GM19468 (cell line): ENCODE measurements around the gene ARHGAP15.

Experiments used
- ATAC-seq: cut with Tn5 transposase; IDR thresholded peaks from one replicate; pipeline ENCODE4 v1.9.1; 2021; ENCODE audit warnings: mild to moderate bottlenecking, moderate library complexity, moderate number of reproducible peaks; ENCODE audit not compliant: unreplicated experiment; ENCODE audit errors: extremely low read depth

Gene ARHGAP15

GRCh38 chr2:143163499-143163898, 34.3 kb downstream of the ARHGAP15 start:
- no peak for ATAC-seq

DNA sequence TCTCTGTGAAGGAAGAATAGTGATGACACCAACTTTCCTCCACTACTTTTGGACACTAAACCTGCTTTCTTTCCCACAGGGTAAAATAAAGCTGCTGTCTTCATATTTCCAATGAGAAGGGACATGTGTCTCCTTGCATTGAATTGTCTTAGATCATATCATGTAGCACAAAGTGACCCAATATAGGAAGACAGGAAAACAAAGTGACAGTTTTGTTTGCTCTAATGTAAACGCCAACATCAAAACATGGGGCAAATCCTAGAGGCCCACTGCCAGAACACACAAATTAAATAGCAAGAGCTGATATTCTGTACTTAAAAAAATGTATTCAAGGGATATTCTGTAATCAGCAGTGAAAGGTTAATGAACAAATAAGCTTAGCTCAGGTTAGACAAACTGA, 36.1 kb downstream of the ARHGAP15 start:
- no peak for ATAC-seq

DNA sequence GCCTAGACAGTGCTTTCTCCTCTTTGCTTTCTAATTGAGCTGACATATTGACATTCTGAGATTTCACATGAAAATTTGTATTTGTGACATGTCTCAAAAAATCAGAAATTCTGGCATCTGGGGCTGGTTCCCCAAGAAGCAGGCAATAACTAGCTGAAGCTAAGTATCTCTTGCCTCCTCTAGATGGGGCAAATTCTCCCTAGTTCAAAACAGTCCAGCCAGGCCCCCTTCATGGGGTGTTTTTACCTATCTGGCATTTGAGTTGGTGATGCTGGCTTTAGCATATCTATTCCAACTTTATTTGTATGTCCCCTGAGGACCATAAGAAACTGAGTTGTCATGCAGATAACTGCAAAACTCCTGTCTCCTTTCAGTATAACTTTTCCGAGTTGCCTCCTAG, 39.9 kb downstream of the ARHGAP15 start:
- no peak for ATAC-seq

DNA sequence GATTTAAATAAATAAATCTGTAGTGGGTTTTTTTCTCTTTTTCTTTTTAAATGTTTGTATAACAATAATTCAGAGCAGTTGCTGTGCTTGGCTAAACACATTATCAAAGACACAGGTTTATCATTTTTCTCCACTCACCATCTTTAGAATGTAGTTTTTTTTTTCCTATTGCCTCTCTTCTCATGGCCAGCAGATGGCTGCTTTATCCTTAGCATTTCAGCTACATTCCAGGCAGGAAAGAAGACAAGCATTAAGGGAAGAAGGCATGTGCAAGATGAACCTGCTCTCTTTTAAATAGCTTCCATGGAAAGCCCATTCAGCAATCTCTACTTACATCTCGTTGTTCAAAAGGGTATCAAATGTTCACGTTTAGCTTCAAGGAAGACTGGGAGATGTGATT, 42.6 kb downstream of the ARHGAP15 start:
- no peak for ATAC-seq

- ATAC-seq: no peak
Observed at GRCh38 chr2:143175438-143175837, 46.2 kb downstream of the ARHGAP15 start.

GRCh38 chr2:143176606-143177005, 47.4 kb downstream of the ARHGAP15 start:
- ATAC-seq: no peak

DNA sequence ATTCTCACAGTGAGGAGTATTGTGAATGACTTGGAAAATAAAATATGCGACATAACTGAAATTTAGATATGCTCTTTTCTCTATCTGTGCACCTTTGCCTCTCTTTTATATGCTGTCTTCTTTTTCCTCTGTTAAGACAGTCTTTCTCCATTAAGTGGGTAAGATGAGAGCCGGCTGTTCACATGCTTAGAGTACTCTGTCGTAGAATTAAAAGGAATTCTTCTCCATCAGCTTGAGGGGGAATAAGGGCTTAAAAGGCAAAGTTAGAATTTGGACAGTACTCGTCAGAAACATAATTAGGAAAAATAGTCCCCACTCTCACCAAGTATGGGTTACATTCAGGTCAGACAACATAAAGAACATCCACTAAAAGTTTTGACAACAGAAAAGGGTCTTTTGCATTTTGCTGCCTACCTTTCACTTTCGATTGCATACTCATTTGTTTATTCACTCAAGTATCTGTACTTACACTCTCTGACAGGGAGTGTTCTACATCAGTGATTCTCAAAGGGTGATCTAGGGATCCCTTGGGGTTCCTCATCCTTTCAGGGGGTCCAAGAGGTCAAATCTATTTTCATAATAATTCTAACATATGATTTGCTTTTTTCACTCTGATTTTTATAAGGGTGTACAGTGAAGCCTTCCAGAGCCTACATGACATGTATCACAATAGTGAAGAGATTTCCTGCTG, 48.0 kb downstream of the ARHGAP15 start:
- peak; percentile 98 for ATAC-seq

GRCh38 chr2:143181494-143181893, 52.3 kb downstream of the ARHGAP15 start:
- no peak for ATAC-seq

GRCh38 chr2:143182649-143183048, 53.4 kb downstream of the ARHGAP15 start:
- ATAC-seq: no peak

- ATAC-seq: no peak
Observed at GRCh38 chr2:143183804-143184463, 54.7 kb downstream of the ARHGAP15 start.

GRCh38 chr2:143186876-143187275, 57.7 kb downstream of the ARHGAP15 start:
- no peak for ATAC-seq

GRCh38 chr2:143190431-143190830, 61.2 kb downstream of the ARHGAP15 start:
- ATAC-seq: no peak

DNA sequence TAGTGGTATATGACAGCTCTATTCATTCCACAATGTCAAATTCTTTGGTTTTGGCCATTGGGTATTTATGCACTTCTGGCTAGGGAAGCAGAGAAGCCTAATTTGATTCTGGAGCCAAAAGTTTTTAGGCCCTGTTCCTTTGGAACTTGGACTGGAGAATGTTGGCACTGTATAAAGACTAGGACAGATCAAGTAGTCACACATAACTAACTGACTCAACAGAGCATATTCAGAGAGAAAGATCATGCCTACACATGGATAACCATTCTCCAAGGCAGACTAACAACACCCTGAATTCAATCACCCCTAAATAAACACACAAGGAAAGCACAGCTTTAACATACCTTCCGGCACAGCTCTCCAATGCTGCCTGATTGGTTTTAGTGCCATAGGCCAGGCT, 62.9 kb downstream of the ARHGAP15 start:
- no peak for ATAC-seq

- no peak for ATAC-seq
Observed at GRCh38 chr2:143192716-143193115, 63.5 kb downstream of the ARHGAP15 start.

DNA sequence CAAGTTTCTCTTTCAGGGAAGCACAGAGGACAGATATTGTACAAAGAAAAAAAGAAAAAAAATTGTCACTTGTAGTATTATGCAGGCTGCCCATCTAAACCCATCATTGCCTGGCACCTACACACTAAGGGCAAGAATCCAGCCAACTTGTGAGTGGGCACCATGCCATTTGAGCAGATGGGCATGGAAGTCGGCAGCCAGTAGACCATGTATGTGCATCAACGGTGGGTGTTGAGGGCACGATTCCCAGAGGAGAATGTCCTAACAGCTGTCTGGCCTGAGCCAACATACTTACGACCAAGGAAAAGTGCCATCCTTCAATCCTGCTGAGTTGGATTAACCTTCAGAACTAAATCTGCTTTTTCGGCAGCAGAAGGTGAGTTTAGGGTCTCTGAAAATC, 63.9 kb downstream of the ARHGAP15 start:
- ATAC-seq: no peak

DNA sequence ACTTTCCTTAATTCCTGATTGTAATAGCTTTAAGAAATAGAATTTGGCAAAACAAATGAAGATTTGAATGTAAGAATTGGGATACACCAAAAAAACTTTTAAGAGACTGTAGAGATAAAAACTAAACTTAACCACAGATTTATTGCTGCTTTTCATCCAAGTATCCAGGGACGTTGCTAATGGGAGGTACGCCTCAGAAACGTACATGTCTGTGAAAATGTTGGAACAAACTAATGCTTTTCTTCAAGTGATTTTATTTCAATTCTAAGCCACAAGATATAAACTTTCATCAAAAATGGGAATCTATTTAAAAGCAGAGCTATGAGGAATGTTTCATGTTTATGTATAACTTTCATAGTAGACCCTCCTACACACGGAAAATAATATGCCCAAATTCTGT, 66.3 kb downstream of the ARHGAP15 start:
- no peak for ATAC-seq

GRCh38 chr2:143204062-143204461, 74.8 kb downstream of the ARHGAP15 start:
- ATAC-seq: no peak

DNA sequence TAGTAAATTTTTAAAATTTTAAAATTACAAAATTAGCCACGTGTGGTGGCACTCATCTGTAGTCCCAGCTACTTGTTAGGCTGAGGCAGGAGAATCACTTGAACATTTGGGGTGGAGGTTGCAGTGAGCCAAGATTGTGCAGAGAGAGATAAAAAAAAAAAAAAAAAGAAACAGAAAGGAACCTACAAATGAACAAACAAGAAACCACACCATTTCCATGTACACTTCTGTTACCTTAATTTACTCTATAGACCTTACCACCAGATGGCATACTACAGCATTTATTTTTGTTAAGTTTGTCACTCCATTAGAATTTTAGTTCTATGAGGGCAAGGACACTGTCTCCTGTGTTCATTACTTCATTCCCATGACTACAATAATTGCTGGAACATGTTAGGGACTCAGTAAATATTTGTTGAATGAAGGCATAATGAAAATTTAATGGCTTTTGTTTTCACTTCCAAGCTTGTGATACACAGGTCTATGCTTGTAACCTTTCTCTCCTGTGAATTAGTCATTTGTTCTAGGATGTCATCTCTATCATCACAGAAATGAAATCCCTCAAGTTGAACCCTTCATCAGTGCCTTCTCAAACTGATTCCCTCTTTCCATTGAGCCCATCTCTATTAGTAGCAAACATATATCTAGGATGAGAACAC, 76.0 kb downstream of the ARHGAP15 start:
- ATAC-seq: peak; percentile 79

DNA sequence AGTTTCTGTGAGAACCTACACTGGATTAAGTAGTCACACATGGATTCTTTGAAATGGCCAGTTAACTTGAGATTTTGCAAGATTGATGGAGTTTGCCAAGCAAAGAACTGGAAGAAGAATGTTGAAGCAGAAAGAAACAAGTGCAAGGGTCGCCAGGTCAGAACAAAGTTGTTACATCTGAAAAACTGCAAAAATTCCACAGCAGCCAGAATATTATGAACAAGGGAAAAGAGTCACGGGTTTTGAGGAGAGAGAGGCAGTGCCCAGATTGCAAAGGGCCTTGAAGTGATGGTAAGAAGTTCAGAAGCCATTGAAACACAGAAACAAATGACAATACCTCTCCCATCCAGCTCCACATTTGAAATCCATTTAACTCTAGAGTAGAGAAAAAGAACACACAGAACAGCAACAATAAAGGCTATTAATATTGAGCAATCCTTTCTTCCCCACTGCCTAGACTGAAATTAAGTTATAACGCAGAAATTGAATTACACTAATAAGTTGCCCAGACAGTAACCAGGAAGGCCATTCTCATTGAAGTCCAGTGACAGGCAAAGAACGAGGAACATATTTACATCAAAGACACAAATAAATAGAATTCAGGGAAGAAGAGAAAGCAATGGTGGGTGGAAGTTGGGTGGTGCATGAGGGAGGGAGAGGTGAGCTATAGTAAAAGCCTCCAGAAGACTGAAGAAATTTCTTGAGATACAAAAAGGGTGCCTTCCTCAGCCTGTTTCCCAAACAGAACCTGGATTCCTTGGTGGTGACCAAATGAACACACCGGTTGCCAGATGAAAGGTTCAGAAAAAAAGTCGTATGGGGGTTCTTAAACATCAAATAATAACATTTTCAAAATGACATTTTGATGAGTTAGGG, 80.6 kb downstream of the ARHGAP15 start:
- no peak for ATAC-seq

GRCh38 chr2:143210446-143210819, 81.2 kb downstream of the ARHGAP15 start:
- no peak for ATAC-seq
